HFFc6 (cell line): ENCODE measurements around the gene ELMOD3. TPM values are rescaled to one million over a fixed set of nuclear protein-coding genes. Genes with fewer than 3 reads are reported as not detected.

Source experiments
- DNase-seq: peaks from one replicate; pipeline ENCODE4 v3.0.0-alpha.2; 2018
- H3K27ac Mint-ChIP-seq: 2 replicates; pipeline ENCODE4 v1.8.0; 2020; ENCODE audit warnings: mild to moderate bottlenecking, mixed read lengths
- H3K27me3 Mint-ChIP-seq: 2 replicates; pipeline ENCODE4 v1.8.0; 2021; ENCODE audit warnings: mild to moderate bottlenecking, moderate library complexity, mixed read lengths; ENCODE audit not compliant: insufficient read depth
- H3K36me3 Mint-ChIP-seq: 2 replicates; pipeline ENCODE4 v1.8.0; 2021; ENCODE audit warnings: low read depth, mixed read lengths
- H3K4me1 Mint-ChIP-seq: 2 replicates; pipeline ENCODE4 v1.8.0; 2020; ENCODE audit warnings: low read depth, mixed read lengths
- H3K4me3 Mint-ChIP-seq: 2 replicates; pipeline ENCODE4 v1.8.0; 2020; ENCODE audit warnings: mild to moderate bottlenecking, moderate library complexity, mixed read lengths
- H3K9me3 Mint-ChIP-seq: 2 replicates; pipeline ENCODE4 v1.8.0; 2020; ENCODE audit warnings: mild to moderate bottlenecking, mixed read lengths
- CTCF ChIP-seq: fragments of 200-600 bp; sonication (generic); IDR thresholded peaks from 2 replicates; pipeline ENCODE4 v1.5.0; 2021; ENCODE audit warnings: antibody characterized with exemption, mild to moderate bottlenecking
- long read RNA-seq: library from polyadenylated mRNA; unstranded; transcript quantifications from one replicate; pipeline ENCODE4 v2.0.0, GENCODE V29; 2019
- total RNA-seq, 6 experiments: library from RNA; stranded (reverse); fragmentation: NEBNext Ultra II Directional; extraction: Animal tissue kit (Norgen Biotek cat#: 25700); gene quantifications; 2 replicates in 1 of 6; 3 replicates in 5 of 6; pipeline ENCODE4 v1.2.3, GENCODE V29; 2021

Gene ELMOD3
- total RNA-seq, result 10 to 100 TPM in 2 of 6 experiments, 1 to 10 TPM in 4; 7.0 to 10.9 (median 9.3) TPM
- long read RNA-seq, partial matches to known transcripts, result 3 of 12 reads
- long read RNA-seq, other reads (novel, unspliced or antisense), result 6 of 12 reads

GRCh38 chr2:85354286-85355072, at the start of gene ELMOD3, which contains the start of gene RETSAT:
Gene ELMOD3 (plus strand): TSS chr2:85354769. CDS start chr2:85357199, 2,430 bp downstream.
Gene RETSAT (minus strand): TSS chr2:85354528. CDS start chr2:85354507, 21 bp downstream.
- Mint-ChIP-seq H3K4me3 (peak within 1 kb of the TSS; percentile 97), H3K36me3 (peaks cover 30% of the 10 kb centered on the region), H3K4me1 (peaks cover 28% of the 10 kb centered on the region), H3K9me3 (no peaks in the 10 kb centered on the region), H3K27ac (peak within 1 kb of the TSS; percentile 94), H3K27me3 (no peaks in the 10 kb centered on the region; the same call in none of the 2 replicates)
- peak; percentile 100 for DNase-seq
- TF ChIP-seq CTCF, result no peak

GRCh38 chr2:85307527-85307897, 47.1 kb upstream of the ELMOD3 start:
- Mint-ChIP-seq H3K4me3 (no peak overlapping the region), H3K4me1 (peaks cover 15% of the 10 kb centered on the region), H3K27ac (no peak overlapping the region), H3K9me3 (no peaks in the 10 kb centered on the region), H3K36me3 (peaks cover 5% of the 10 kb centered on the region; the same call in 1 of the 2 replicates), H3K27me3 (peaks cover 2% of the 10 kb centered on the region; the same call in 1 of the 2 replicates)
- TF ChIP-seq CTCF, result no peak
- DNase-seq, result no peak

GRCh38 chr2:85308201-85308600, 46.4 kb upstream of the ELMOD3 start:
- H3K36me3 Mint-ChIP-seq, result peaks cover 5% of the 10 kb centered on the region; the same call in 1 of the 2 replicates
- H3K4me1 Mint-ChIP-seq, result peaks cover 15% of the 10 kb centered on the region
- no peak for TF ChIP-seq CTCF
- H3K4me3 Mint-ChIP-seq, result no peak overlapping the region
- no peak for DNase-seq
- no peak overlapping the region for H3K27ac Mint-ChIP-seq
- H3K27me3 Mint-ChIP-seq, result peaks cover 2% of the 10 kb centered on the region; the same call in 1 of the 2 replicates
- no peaks in the 10 kb centered on the region for H3K9me3 Mint-ChIP-seq

GRCh38 chr2:85308896-85309555, 45.5 kb upstream of the ELMOD3 start:
- Mint-ChIP-seq H3K4me3 (no peak overlapping the region), H3K27ac (no peak overlapping the region), H3K4me1 (peaks cover 22% of the 10 kb centered on the region), H3K36me3 (peaks cover 10% of the 10 kb centered on the region), H3K27me3 (peaks cover 7% of the 10 kb centered on the region), H3K9me3 (no peaks in the 10 kb centered on the region)
- no peak for TF ChIP-seq CTCF
- DNase-seq, result no peak

GRCh38 chr2:85309699-85310321, 44.8 kb upstream of the ELMOD3 start:
- no peaks in the 10 kb centered on the region for H3K9me3 Mint-ChIP-seq
- H3K36me3 Mint-ChIP-seq, result peaks cover 10% of the 10 kb centered on the region
- no peak overlapping the region for H3K4me3 Mint-ChIP-seq
- no peak for TF ChIP-seq CTCF
- no peak overlapping the region for H3K27ac Mint-ChIP-seq
- peaks cover 8% of the 10 kb centered on the region for H3K27me3 Mint-ChIP-seq
- H3K4me1 Mint-ChIP-seq, result peaks cover 27% of the 10 kb centered on the region
- DNase-seq, result no peak
